GM18907 (cell line): Measurements from ENCODE around the gene PSMB7.

ENCODE experiments used
- ATAC-seq: cut with Tn5 transposase; IDR thresholded peaks from one replicate; pipeline ENCODE4 v1.9.1; 2021; ENCODE audit warnings: mild to moderate bottlenecking, moderate library complexity; ENCODE audit not compliant: unreplicated experiment

Gene PSMB7

GRCh38 chr9:124384846-124385245, 30.4 kb downstream of the PSMB7 start:
- ATAC-seq: no peak

- no peak for ATAC-seq
These were observed 31.0 kb downstream of the PSMB7 start for GRCh38 chr9:124384210-124384609.

GRCh38 chr9:124381170-124381945, 33.9 kb downstream of the PSMB7 start:
- no peak for ATAC-seq

- ATAC-seq: no peak
These were observed 37.5 kb downstream of the PSMB7 start for GRCh38 chr9:124377551-124378406.

GRCh38 chr9:124376329-124376728, 38.9 kb downstream of the PSMB7 start:
- no peak for ATAC-seq

- no peak for ATAC-seq
These were observed 39.5 kb downstream of the PSMB7 start for GRCh38 chr9:124375726-124376125.

- no peak for ATAC-seq
These were observed 41.4 kb downstream of the PSMB7 start for GRCh38 chr9:124373851-124374250.

GRCh38 chr9:124373386-124373785, 41.9 kb downstream of the PSMB7 start:
- ATAC-seq: no peak

- ATAC-seq: no peak
These were observed 43.2 kb downstream of the PSMB7 start for GRCh38 chr9:124372038-124372437.

- ATAC-seq: no peak
These were observed 44.2 kb downstream of the PSMB7 start for GRCh38 chr9:124370896-124371582.

- no peak for ATAC-seq
These were observed 45.9 kb downstream of the PSMB7 start for GRCh38 chr9:124369231-124369797.

GRCh38 chr9:124368692-124369091, 46.5 kb downstream of the PSMB7 start:
- ATAC-seq: no peak

GRCh38 chr9:124366476-124367220, 48.6 kb downstream of the PSMB7 start:
- ATAC-seq: no peak

- no peak for ATAC-seq
These were observed 50.2 kb downstream of the PSMB7 start for GRCh38 chr9:124365036-124365435.

GRCh38 chr9:124364141-124364540, 51.1 kb downstream of the PSMB7 start:
- no peak for ATAC-seq

- no peak for ATAC-seq
These were observed 51.7 kb downstream of the PSMB7 start for GRCh38 chr9:124363326-124364096.

- ATAC-seq: no peak
These were observed 54.1 kb downstream of the PSMB7 start for GRCh38 chr9:124361128-124361527.

- no peak for ATAC-seq
These were observed 55.2 kb downstream of the PSMB7 start for GRCh38 chr9:124359855-124360678.

- ATAC-seq: no peak
These were observed 55.8 kb downstream of the PSMB7 start for GRCh38 chr9:124359426-124359825.
